Tongue (tissue), 2 donors: Measurements from ENCODE around the gene FAM170B. TPM values are rescaled to one million over a fixed set of nuclear protein-coding genes. Genes with fewer than 3 reads are reported as not detected.

Experiments
- DNase-seq: peaks from one replicate; pipeline ENCODE4 v3.0.0-alpha.2; 2015
- total RNA-seq: library from RNA; depleted of rRNA; stranded (reverse); fragments of >200 nt; gene quantifications from one replicate; pipeline ENCODE4 v1.2.3, GENCODE V29; 2014

The FAM170B gene
- total RNA-seq = not detected

DNA sequence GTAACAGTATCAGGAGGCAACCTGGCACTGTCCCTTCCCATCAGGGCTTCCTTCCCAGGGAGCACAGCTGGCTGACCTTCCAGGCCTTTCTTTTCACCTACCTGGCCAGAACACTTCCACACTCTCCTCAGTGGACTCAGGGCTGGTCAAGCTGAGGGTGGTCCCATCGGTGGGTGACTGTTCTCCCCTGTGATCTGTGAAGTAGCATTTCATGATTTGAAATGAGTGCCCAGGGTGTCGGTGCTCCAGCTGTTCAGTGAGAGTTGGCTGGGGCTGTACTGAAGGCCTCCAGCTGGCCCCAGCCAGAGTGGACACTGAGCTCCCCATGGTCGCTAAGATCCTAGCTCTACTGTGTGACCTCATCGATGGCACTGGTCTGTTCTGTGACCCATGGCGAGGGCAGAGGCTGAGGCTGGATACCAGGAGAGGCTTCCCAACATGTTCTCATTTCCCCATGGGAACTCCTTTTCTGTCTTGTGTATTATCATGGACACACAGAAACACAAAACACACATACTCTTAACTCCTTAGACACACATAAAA is at the start of gene FAM170B:
Gene FAM170B, minus strand, starts transcription at position 316 of the 543 bp plus-strand sequence. Its CDS starts 103 bp downstream, at position 213.
- no peak for DNase-seq

DNA sequence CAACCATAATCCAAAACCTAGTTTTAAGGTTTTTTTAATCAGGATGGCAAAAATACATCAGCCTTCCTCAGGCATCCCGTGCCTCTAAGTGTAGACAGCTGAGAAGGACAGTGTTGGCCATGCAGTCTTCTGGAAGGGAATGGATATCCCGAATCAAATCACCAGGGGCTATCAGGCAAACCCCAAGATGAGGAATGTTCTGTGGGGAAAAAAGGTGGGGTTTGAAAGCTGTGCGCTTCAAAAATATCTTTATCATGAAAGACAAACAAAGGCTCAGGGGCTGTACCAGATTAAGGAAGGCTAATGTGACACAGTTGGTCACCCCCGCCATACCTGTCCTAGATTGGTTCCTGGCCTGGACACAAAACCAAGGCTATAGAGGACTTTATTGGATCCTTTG is 49.0 kb upstream of the FAM170B start:
- no peak for DNase-seq

GRCh38 chr10:49180444-49180860 is 46.6 kb upstream of the FAM170B start:
- DNase-seq = no peak

- no peak for DNase-seq
These were observed 46.0 kb upstream of the FAM170B start for GRCh38 chr10:49179699-49180443.

- DNase-seq = no peak
These were observed 45.0 kb upstream of the FAM170B start for GRCh38 chr10:49178489-49179471.

DNA sequence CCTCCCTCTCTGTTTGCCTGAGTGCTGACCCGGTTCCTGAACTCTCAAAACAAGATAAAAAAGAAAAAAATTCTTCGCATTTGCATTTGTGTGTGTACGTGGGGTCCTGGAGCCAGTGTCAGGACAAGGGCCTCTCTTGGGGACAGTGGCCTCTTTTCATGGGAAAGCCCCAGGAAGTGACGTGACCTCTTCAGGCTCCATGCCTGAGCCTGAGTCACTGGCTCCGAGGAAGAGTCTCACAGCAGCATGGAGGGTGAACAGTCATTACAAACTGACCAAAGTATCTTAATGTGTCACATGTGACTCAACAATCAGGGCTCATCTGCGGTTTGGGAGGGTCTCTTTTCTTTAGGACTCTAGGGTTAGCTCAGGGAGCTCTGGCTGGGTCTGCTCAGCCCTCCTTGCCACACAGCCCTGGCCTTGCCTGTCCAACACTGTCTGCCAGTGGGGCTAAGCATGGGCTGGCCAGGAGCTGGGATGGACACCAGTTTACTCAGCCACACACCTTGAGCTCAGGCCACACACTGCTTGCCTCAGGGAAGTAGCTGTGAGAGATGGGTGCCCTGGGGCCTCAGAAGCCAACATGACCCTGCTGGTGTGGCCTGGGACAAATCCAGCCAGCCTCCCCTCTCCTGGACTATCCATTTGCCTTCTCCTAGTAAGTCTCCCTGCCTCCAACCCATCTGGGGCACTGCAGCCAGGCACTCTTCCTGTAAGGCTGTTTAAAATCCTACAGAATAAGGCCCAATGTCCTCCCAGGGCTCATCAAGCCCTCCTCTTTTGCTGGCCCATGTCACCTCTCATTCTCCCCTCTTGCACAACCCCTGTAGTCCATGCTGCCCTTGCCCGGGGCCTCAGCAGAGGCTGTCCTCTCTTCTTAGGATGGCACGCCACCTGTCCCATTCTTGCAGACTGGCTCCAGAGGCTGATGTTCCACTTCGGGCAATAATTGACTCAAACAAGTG is 43.9 kb upstream of the FAM170B start:
- DNase-seq = peak; percentile 25

GRCh38 chr10:49176310-49177268 is 42.8 kb upstream of the FAM170B start:
- DNase-seq = no peak

DNA sequence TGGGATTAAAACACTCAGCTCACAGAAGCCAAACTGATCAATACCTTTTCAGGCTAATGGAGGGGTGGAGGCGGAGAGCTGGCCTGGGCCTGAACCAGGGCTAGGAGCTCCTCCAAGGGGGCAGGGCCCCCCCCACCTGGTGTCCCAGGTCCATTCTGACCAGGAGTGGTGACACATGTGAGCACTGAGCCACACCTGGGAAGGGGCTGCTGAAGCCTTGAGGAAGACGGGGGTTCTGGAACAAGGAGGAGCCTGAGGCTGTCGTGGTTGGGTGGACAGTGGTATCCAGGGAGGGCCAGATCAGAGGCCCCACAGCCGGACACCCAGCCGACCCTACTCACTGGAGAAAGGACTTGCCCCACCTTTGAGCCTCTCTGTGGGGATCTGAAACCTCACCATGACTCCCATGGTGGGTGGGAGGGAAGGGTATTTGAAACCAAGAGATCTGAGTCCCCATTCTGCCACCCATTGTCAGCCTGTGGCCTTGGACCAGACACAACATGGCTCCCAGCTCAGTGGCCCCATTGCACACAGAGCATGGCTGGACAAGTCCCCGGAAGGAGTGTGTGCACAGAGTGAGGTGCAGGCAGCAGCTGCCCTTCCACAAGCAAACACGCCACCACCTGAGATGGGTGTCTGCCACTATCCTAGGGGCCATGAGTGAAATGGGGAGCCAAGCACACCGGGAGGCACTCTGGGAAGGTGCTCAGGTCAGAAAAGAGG is 41.9 kb upstream of the FAM170B start:
- no peak for DNase-seq

- DNase-seq = no peak
These were observed 41.2 kb upstream of the FAM170B start for GRCh38 chr10:49174926-49175500.

DNA sequence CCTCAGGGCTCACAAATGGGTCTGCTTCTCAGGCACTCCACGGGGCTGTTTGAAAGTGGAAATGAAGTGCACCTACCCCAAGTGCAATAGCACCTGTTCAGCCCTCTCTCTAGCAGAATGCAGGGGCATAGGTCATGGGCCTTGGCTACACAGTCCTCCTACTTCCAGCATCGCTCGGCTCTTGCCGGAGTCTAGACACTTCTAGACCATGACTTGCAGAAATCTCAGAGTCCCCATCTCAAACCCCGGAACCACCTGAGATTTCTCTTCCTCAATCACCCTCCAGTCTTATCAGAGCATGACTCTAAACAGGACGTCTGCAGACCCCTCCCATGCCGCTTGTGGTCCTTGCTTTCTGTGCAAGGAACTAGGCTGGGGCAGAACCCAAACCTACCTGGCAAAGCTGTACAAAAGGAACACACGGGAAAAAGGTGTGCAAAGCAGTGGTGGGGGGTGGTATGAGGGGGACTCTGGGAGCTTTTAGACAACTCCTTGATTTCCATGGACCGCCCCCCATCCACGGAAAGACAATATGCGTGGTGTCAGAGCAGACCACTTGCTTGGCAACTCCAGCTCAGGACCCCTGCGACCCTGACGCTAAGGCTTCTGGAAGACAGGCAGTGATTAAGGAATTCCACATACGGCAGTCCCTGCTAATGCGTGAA is 40.6 kb upstream of the FAM170B start:
- no peak for DNase-seq

- DNase-seq = no peak
These were observed 40.0 kb upstream of the FAM170B start for GRCh38 chr10:49173853-49174252.

GRCh38 chr10:49173201-49173772 is 39.5 kb upstream of the FAM170B start:
- DNase-seq = no peak

DNA sequence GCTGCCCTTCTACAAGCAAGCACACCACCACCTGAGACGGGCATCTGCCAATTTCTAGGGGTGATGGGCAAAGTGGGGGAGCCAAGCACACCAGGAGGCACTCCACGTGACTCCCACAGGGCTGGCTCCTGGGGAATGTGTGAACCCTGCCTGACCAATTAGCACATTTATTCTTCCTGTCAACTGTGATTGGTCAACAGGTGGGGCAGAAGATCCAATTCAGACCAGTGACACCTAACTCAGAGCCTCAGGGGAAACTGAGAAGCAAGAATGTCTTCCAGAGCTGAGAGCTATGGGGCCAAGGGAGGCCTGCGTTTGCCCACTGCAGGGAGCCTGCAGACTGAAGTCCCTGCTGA is 38.9 kb upstream of the FAM170B start:
- no peak for DNase-seq

- no peak for DNase-seq
These were observed 38.4 kb upstream of the FAM170B start for GRCh38 chr10:49172061-49172776.

DNA sequence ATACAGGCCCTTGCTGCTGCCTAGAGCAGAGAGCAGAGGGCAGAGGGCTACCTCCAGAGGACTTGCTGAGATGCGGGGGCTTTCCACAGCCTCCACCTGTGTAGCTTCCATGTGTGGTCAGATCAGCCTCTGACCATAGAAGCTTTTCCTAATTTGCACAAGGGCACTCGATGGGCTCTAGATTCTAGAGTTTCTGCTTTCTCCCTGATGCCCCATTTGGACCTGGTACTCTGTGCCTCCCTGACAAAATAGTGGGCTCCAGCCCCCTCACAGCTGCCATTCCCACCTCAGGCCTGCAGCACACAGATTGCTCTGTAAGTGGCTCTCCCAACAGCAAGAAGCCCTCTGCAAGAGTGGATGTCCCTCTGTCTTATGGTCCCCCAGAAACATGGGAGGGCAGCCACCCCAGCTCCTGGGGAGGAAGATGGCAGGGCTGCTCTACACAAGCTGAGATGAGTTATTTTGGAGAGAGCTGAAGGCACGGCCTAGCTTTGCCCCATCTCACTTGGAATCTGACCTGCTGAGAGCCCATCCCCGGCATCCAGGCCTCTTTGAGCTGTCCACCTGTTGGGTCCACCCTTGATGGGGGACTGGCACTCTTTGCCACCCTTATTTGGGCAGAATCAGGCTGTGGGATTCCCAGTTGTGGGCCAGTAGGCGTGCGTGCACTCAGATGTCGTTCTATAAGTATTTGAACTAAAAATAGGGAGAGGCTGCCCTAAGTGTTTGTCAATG is 37.7 kb upstream of the FAM170B start:
- peak; percentile 51 for DNase-seq

DNA sequence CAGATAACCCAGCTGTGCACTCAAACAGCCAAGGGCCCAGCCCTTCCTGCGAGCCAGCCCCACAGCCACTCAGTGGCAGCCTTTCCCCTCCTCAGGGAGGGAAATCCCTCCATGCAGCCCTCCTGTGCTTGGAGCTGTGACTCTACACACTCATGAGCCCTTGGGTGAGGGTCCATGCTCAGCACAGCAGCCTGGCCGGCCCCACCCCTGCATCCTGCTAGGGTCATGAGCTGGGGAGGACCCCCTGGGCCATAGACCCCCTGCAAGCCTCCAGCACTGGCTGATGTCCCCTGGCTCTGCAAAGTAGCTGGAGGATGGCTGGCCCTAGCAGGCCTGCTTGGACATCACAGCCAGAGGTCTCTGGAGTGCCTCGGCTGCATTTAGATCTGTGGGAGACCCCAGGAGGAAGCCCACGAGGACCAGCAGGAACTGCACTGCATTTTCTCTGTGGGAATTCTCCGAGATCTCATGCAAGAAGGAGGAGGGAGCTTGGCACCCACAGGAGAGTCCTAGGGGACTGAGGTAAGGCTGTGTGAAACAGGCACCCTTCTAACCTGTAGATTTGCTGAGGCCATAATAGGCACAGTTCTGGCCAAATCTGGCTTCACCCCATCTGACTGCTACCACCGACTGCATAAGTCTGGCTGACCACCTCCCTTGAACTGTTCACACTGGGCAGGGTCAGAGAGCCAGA is 37.0 kb upstream of the FAM170B start:
- DNase-seq = no peak
